GM19351 (cell line): ENCODE results near the gene GRIN2A.

Source experiments
- ATAC-seq: cut with Tn5 transposase; IDR thresholded peaks from one replicate; pipeline ENCODE4 v1.9.1; 2021; ENCODE audit warnings: mild to moderate bottlenecking, moderate library complexity; ENCODE audit not compliant: unreplicated experiment

Gene GRIN2A

DNA sequence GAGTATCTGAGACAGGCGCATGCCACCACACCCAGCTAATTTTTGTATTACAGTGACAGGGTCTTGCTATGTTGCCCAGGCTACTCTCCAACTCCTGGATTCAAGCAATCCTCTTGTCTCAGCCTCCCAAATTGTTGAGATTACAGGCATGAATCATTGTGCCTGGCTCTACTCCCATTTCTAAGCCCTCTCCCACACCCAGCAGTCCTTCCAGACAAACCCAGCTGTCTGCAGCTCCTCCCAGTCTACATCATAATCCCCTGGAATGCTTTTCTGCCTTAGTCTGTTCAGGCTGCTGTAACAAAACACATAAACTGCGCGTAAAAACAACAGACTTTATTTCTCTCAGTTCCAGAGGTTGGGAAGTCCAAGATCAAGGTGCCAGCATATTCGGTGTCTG lies 144.5 kb downstream of the GRIN2A start:
- ATAC-seq, result no peak

DNA sequence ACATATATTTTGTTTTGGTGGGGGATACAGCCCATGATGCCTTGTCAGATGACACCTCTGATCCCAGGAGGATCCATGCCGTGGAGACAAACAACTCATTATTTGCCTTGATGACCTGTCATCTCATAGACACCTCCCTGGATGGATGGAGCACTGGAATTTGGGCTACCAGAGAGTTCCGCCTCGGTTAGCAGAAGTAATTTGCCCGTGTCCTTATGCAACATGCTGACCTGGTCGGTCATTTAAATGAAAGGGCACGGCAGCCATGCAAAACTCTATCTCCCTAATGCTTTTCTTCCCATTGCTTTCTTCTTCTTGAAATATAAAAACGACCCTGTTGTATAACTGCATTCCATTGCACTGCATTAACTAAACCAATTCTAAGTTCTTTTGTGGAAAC lies 145.3 kb downstream of the GRIN2A start:
- no peak for ATAC-seq

DNA sequence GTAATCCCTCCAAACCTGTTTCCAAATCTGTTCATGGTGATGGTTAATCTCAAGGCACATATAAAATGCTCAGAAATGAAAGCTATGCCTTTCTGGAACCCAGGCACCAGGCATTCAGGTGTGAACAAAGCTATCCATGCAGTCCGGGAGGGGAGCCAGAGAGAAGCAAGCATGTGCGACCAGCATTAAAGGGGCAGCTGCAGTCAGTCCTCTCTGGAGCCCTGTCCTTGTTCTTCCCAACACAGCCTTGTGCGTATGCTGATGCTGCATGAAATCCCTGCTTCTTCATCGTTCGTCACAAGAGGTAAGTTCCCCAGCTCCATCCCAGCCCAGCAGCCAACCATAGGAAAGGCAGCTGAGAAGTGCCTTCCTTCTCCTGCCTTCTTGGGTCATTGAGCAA lies 148.7 kb downstream of the GRIN2A start:
- no peak for ATAC-seq

DNA sequence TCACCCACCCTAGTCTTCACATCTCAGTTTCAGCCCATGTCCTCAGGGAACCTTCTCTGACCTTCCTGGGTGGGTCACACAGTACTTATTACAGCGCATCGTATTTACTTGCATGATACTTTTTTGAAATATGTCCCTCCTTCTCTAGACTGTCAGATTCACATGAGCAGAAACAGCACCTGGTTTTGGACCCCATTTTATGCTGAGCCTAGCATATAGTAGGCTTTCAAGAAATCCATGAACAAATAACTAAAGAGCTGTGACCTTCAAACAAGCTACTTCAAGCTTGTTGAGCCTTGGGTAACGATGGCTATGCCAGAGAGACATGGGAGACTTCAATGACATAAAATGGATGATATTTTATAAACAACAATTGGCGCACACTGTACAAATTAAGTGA lies 150.3 kb downstream of the GRIN2A start:
- ATAC-seq, result no peak

DNA sequence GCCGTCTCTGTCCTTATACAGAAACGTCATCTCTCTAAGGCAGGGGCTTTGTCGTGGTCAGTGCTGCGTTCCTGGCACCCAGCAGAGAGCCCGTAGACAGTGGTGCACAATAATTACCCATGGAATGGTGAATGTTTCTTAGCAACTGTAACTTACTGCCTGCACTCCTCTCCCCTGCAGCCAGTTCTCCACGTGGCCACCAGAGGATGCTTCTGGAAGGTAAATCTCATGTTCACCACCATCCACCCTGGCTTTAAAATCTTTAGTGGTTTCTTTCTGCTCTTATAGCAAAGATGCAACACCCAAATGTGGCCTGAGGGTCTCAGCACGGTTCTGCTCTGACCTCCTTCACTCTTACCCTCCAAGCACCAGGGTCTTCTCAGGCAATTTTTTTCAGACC lies 150.8 kb downstream of the GRIN2A start:
- ATAC-seq, result no peak

DNA sequence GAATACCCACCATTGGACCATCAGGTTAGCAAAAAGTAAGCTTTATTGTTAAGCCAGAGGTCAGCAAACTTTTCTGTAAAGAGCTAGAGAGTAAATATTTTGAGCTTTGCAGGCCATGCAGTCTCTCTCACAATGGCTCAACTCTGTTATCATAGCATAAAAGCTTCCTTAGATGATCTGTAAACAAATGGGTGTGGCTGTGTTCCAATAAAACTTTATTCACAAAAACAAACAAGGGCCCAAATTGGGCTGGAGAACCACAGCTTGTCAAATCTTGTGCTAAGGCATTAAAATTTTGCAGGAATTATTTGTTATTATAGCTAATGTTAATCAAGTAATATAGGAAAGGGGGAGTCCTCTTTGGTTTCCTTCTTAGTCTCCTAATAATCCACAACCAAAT lies 153.6 kb downstream of the GRIN2A start:
- no peak for ATAC-seq

DNA sequence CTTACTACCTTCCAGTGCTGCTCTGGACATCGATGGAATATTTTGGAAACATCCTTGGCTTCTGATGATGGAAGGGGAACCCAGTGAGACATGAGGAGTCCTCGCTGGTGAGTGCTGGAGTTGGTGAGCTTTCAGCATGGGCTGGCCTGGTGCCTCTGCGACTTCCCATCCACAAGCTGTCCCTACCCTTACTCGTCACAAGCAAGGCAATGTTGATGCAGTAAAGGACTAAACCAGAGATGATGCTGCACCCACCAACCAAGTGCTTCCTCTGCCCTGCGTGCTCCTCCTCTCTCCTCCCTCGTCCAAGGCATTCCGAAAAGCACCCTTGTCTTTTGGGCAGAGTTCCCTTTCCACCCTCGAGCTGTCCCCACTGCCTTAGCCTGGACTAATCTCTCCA lies 154.7 kb downstream of the GRIN2A start:
- no peak for ATAC-seq

DNA sequence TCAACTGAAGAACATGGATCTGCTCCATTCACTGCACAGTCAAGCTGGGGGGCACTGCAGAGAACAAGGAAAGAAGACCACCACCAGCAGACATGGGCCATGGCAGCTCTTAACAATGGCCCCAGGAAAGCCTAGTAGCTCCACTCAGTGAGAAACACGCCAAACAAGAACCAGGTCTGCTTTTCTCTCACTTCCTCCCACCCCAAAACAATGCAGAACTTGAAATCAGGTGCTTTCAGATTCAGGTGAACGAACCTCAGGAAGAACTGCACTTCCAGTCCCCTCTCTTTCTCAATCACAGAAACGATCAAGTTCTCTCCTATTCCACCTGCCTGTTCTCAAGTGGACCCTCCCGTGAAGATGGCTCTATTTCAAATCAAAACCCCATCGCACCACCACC lies 155.6 kb downstream of the GRIN2A start:
- no peak for ATAC-seq

DNA sequence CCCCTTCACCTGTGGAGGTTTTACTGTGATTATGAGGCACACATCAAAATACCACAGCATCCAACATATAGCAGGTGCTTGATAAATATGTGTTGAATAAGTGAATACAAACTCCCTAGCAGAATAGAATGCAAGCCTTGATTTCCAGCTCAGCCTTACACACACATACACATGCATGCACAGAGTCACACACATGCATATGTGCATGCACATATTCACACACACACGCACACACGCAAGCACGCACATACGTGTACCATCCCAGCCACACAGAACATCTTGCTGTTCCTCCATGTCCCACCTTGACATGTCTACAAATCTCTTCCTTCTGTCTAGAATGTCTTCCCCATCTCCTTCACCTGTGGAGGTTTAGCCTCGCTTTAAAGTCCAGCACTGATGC lies 160.1 kb downstream of the GRIN2A start:
- no peak for ATAC-seq

DNA sequence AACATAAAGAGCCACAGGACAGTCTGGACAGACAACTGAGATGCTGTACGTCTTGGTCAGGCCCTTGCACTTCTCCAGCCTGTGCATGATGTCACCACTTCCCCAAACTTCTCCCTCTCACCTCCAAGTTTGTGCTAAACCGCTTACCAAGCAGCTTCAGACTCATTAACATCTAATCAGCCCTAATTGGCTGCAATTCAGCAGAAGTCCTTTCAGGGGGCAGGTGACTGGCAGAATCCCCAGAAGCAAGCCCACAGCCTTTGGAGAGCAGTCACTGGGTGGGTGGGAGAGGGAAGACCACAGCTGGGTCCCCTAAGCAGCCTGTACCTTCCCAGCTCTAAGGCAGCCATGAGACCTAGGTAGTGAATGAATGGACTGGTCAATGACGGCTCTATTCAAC lies 161.4 kb downstream of the GRIN2A start:
- ATAC-seq, result no peak

DNA sequence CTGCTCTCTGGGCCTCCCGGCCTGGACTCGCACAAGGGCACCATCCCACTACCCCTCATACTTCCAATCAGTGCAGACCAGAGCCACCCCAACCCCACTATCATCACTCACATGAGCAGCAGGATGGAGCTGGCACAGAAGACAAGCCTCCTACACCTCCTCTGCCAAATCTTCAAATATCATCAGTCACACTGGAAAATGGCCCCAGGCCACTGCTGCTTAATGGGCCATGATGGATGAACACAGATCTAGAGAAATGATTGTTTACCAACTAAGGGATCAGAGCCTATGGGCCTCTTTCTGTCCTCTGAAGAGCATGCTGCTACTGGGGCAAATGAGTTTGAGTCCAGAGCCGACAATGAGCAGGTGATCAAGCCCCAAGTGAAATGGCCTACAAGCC lies 165.5 kb downstream of the GRIN2A start:
- ATAC-seq, result no peak

DNA sequence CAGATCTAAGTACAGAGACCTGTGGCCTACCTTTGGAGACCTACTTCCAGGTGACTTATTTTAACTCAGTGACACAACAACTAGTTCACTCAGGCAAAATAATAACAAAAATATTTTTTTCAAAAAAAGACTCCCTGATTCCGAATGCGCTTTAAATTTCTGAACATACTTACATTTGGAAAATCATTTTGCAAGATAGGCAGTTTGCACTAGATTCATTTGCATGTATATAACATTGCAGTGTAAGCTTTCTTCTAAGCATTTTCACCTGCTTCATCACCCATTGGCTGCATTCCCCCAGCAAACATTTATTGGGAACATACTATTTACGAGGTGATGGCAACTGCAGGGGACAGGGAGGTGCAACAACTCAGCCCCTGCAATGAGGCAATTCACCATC lies 166.8 kb downstream of the GRIN2A start:
- no peak for ATAC-seq

DNA sequence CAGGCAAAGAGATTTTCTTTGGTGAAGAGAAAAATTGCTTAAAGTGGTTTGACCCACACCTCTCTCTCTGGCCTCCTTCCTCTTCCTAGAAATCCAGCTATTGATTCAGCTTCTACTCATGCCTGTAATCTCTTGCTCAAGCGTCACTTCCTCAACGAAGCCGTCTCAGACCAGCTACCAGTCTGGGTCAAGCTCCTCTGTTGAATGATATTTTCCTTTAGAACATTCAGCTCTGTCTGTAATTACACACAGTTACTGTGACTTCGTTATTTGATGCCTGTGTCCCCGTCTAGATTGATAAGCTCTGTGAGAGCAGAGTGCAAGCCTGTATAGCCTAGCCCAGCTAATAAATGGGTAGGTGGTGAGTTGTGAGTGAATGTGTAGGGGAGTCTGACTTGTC lies 168.5 kb downstream of the GRIN2A start:
- ATAC-seq, result no peak

DNA sequence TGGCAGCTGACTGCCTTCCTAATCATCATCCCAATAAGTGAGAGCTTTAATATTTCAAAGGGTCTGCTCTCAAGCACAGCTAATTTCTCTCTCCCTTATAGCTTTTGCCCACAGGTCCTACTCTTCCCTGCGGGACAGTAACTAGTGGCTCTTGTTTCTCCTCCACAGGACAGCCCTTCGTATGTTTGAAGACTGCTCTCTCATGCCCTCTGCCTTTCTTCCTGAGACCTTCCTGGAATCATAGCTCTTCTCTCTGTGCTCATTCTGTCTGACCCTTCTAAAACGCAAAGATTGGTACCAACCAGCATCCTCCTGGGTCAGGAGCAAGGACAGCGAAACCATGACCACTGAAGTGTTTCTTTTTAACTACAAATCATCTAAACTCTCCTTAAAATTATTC lies 168.9 kb downstream of the GRIN2A start:
- no peak for ATAC-seq

DNA sequence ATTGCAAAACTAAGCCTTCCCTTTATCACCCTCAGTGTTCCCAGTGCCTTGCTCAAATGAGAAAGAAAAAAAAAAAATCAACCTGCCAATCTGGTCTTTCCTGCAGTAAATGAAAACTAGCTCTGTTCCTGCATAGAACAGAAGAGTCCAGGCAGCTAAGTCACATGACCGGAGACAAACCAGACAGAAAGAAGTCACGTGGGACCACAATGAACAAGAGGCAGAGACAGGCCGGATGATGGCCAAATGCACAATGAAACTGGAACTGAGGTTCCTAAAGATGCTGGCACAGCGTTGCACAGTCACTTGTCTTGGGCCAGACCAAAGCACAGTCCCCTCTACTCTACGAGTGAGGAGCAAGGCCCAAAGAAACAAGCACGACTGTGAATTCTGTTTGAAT lies 172.5 kb downstream of the GRIN2A start:
- ATAC-seq, result no peak

DNA sequence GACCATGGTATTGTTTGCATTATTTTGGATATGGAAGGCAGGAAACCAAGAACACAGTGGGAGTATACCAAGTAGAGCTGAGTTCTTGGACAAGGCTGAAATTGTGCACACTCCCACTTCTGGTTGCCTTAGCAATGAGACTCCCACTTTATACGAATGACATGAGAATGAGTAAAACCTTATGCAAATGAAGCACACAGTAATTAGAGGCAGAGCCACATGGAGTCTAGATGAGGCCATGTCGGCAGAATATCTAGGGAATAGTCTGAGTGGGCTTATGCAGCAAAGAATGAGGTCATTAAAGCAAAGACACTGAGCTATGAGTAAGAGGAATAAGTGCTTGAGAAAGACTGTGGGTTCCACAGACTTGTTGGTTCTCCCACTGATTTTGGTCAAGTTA lies 178.7 kb downstream of the GRIN2A start:
- ATAC-seq, result no peak

DNA sequence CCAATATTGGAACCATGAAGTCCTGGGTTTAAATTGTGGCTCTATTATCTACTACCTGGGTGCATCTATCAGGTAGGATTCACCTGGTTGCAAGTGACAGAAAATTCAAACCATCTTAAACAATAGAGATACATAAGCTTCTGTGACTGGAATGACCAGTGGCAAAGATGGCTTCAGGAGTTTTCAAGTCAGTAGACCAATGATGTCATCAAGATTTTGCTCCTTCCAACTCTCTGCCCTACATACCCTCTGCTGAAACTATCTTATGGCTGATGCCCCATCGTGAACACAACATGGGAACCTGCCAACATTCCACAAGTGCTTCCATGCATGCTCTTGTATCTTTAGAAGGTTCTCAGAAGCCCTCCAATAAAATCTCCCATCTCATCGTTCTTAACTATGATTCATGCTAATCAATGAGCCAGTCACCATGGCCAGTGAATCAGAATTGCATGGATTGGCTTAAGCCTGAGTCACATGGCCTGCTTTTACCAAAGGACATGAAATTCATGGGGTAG lies 180.9 kb downstream of the GRIN2A start:
- ATAC-seq, result no peak

DNA sequence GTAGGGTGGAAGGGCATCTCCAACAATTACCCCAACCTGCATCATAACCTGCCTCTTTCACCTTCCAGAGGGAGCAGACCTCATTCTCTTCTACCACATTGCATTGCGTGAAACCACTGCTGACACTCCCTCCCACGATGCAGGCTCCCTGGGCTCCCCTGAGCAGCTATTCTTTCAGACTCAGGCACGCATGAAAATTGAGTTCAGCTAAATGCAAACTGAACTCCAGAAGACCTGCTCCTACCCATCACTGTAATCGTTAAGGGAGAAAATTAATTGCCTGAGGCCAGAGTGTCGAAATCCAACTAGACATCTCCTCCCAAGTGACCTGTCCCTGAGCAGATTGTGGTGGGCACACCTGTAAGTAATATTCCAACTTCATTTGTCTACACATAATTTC lies 186.0 kb downstream of the GRIN2A start:
- no peak for ATAC-seq

DNA sequence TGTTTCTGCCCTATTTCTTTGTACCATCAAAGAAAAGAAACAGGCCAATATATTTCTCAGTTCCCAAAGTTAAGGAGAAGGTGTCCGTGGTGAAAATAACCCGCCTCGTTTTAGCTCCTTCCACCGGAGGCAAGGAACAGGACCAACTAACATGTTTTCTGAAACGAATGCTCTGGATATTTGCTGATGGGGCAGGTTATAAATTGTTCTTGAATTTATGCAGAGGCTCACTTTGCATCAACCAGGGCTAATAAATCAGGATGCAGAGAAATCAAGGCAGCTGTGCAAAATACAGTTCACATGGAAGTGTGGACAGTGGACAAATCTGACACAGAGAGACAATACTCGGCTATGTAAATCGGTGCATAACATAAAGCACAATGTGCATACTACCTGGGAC lies 189.8 kb downstream of the GRIN2A start:
- no peak for ATAC-seq

DNA sequence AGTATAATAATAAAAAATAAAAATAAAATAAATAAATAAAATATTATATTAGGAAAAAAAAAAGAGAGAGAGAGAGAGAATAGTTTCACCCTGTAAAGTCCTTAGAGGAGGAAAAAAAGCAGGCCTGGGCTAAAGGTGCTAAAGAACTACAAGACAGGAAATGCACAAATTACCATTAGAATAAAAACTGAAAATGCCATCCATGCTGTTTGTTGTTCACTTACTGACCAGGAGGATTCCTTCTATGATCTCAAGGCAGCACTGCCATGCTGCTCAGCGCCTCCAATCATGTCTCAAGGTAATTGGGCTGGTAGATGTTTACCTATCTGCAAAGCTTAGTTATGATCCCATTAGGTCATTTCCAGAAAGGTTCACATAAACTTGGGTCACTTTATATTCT lies 201.2 kb downstream of the GRIN2A start:
- no peak for ATAC-seq

DNA sequence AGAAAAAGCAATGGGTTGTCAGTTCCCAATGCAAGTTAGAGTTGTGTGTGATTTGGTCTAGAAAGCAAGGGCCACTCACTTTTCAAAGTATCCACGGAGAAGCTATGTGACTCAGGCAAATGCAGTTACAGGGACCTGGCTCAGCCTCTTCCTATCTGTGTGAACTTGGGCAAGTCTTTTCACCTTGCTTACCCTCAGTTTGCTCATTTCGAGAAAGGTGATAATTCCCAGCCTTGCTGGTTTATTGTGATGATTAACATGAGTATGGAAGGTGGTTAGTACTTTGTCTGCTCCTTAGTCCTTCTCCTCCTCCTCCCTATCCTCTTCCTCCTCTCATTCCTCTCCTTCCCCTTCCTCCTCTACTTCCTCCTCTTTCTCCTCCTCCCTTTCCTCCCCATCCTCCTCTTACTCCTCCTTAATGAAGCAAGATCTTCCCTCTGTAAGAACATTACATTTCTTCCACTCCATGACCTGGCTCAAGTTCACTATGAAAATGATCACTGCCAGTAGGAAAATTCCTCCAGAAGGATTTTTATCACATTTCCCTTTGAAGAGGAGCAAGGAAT lies 204.0 kb downstream of the GRIN2A start:
- no peak for ATAC-seq

DNA sequence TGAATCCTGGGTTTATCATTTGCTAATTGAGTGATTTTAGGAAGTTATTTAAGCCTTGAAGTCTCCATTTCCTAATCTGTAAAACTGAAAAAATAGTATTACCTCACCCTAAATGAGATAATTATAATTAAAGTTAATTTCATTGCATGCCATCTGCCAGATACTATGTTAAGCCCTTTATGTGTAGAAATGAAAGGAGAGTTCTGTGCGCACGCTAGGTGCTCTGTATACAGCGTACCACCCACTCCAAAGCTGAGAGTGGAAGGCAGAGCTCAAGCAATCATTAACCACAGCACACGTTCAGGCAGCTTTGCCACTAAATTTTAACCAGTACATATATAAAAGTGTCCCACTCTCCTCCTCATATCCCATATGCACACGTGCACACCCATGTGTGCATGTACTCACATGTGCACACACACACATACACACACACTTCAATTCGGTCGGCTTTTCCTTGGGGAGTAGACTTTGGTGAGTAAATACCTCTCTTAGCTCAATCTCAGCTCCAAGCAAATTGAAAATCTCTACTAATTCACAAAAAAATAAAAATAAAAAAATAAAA lies 204.8 kb downstream of the GRIN2A start:
- ATAC-seq, result no peak

DNA sequence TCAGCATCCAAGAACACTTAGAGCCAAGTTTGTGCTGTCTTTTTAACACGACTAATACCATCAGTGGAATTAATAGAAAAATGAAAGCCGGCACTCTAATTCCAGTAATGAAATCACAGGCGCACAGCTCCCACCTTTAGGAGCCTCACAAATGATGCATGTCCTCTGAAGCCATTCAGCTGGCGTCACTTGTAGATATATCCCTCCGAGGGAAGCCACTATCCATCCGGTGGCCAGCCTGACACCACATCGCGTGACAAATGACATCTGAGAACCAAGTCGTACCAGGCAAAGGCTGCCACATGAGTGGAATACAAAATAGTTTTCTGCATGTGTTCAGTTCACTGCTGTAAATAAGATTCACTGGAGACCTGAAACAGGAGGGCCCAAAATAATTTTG lies 205.6 kb downstream of the GRIN2A start:
- no peak for ATAC-seq
